ENCODE data around the gene AURKB.

AURKB gene

DNA sequence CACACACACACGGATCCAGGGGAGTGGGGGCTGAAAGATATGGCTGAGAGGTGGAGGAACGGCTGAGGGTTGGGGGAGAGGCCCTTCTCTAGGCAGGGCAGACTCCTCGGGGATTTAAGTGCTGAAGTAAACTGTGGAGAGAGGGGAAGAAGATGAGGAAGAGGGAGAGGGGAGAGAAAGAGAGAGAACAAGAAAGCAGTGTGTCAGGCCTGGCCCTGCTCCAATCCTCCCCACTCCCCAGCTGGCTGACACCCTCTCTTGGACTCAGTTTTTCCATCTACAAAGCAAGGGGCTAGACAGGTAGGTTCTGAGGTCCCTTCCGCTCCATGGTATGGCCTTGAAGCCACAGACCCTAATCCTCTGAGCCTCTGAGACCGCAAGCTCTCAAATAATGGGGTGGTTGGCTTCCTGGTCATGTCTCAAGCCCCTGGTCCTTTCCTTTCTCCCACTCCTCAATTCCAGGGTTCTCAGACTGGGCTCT is 49.6 kb downstream of the AURKB start:
- DNase-seq: no peak

DNA sequence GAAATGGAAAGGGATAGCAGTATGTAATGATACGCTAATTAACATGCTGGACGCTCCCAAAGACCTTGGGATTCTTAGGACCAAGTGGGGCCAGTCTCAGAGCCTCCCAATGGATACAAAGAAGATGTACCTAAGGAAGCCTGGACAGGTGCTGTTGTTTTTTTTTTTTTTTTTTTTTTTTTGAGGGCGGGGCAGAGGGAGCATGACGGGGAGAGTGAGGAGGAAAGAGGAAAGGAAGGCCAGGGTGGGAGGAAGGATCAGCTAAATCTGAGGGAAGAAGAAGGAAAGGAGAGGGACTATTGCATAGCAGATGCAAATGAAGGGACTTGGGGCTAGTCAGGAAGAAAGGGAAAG is 50.2 kb downstream of the AURKB start:
- DNase-seq: no peak

DNA sequence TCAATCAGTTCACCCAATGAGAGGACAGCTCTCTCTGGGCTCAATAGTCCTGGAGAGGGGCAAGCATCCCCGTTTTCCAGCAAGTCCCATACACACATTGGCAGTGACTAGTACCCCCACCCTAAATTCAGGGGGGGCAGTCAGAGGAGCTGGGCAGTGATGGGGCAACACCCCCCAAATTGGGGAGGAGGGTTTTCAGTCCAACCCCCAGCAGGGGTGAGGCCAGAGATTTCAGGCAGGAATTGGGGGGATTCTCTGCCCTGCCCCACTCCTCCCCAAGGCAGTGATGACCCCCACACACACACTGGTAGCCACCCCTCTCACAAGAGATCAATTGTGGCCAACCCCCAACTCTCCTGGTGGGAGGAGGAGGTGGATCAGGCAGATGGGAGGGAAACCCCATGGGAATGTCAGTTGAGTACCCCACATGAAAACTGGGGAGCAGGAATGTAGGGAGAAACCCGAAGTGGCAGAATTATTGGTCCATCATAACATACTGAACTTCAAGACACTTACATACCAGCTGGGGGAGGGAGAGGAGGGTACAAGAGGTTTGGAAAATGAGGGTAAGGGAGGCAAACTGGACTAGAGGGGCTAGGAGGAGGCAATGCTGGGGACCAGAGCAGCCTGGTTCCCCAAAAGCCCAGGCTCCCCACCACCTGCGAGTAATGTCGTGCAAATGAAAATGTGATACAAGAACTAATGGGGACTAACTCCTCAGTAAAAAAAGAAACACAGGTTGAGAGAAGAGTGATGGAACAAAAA is 50.7 kb downstream of the AURKB start:
- DNase-seq: no peak

- DNase-seq: no peak
These were observed 51.4 kb downstream of the AURKB start for GRCh38 chr17:8159032-8159400.

DNA sequence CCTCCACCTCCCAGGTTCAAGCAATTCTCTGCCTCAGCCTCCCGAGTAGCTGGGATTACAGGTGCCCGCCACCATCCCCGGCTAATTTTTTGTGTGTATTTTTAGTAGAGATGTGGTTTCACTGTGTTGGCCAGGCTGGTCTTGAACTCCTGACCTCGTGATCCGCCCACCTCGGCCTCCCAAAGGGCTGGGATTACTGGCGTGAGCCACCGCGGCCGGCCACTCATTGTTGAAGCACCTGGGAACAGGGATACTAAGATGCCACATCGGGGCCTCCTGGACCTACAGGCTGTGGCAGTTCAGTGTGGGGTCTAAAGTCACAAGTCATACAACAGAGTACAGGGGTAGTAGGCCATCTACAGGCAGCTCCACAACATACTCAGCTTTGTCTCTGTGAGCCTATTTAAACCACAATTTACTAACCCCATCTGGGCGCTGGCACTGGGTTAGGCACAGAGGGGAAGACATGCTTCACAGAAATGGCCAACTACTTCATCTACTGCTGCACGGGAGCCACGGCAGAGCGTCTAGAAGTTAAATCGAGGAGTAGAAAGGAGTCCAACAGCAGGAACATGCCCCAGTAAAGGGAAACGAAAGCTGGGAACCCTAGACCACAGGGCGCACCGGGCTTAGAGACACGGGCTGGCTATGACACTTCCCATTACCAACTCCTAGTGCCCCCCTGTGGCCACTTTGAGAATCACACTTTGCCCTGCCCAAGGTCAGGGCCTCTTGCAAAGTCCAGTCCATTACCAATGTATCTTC is 51.9 kb downstream of the AURKB start:
- DNase-seq: peak in 1 of 2 experiments; percentile 46

GRCh38 chr17:8156246-8156992 is 54.0 kb downstream of the AURKB start:
- DNase-seq: peak; percentile 100

- no peak for DNase-seq
These were observed 54.5 kb downstream of the AURKB start for GRCh38 chr17:8155996-8156245.

GRCh38 chr17:8155231-8155995 is 55.0 kb downstream of the AURKB start:
- DNase-seq: no peak

Data from cerebellar nuclear complex (tissue), 1 donor.